ENCODE results near the gene SLC35D3. TPM values are rescaled to one million over a fixed set of nuclear protein-coding genes. Genes with fewer than 3 reads are reported as not detected.
"Not testable (repeated sequence)": the region's sequence is repeated elsewhere in the genome, so short reads cannot be mapped to it uniquely, and the experiment has no call there.

The SLC35D3 gene
- total and polyA plus RNA-seq, 8 donors: 0.09 to 2.7 (median 1.8) TPM; not detected in 1

- no peak for ATAC-seq
- DNase-seq: no peak
- H3K4me3 ChIP-seq: no peak overlapping the region
- intact Hi-C loops (cut with DNase I): no loop called here
- no peak for TF ChIP-seq CTCF (IDR thresholded peaks at IDR 0.05)
- H3K9me3 ChIP-seq: no peaks in the 10 kb centered on the region
- H3K27me3 ChIP-seq: no peaks in the 10 kb centered on the region
- H3K27ac ChIP-seq: no peak overlapping the region
- no peaks in the 10 kb centered on the region for H3K4me1 ChIP-seq
- H3K36me3 ChIP-seq: no peaks in the 10 kb centered on the region
Observed at GRCh38 chr6:136945072-136945471, 23.0 kb downstream of the SLC35D3 start.

GRCh38 chr6:136945711-136946121 lies 23.6 kb downstream of the SLC35D3 start:
- no peaks in the 10 kb centered on the region for H3K9me3 ChIP-seq
- ATAC-seq (no peak), DNase-seq (no peak)
- no peak overlapping the region for H3K4me3 ChIP-seq
- H3K4me1 ChIP-seq: no peaks in the 10 kb centered on the region
- TF ChIP-seq CTCF (IDR thresholded peaks at IDR 0.05): no peak
- intact Hi-C loops (cut with DNase I): no loop called here
- H3K27me3 ChIP-seq: no peaks in the 10 kb centered on the region
- no peak overlapping the region for H3K27ac ChIP-seq
- no peaks in the 10 kb centered on the region for H3K36me3 ChIP-seq

- no peaks in the 10 kb centered on the region for H3K36me3 ChIP-seq
- ATAC-seq: no peak
- H3K27me3 ChIP-seq: no peaks in the 10 kb centered on the region
- H3K4me1 ChIP-seq: no peaks in the 10 kb centered on the region
- H3K9me3 ChIP-seq: no peaks in the 10 kb centered on the region
- intact Hi-C loops (cut with DNase I): no loop called here
- no peak overlapping the region for H3K27ac ChIP-seq
- no peak for DNase-seq
- TF ChIP-seq CTCF (IDR thresholded peaks at IDR 0.05): no peak
- H3K4me3 ChIP-seq: no peak overlapping the region
Observed at GRCh38 chr6:136947037-136947436, 24.9 kb downstream of the SLC35D3 start.

- ATAC-seq; H3K9me3 ChIP-seq; H3K4me3 ChIP-seq; H3K27ac ChIP-seq; intact Hi-C loops (cut with DNase I); DNase-seq; H3K27me3 ChIP-seq; H3K36me3 ChIP-seq; H3K4me1 ChIP-seq: not testable (repeated sequence)
Observed at GRCh38 chr6:136949957-136950356, 27.9 kb downstream of the SLC35D3 start.

- DNase-seq (no peak), ATAC-seq (no peak)
- Histone ChIP-seq H3K27ac (no peak overlapping the region), H3K4me3 (no peak overlapping the region), H3K27me3 (no peaks in the 10 kb centered on the region), H3K4me1 (no peaks in the 10 kb centered on the region), H3K36me3 (no peaks in the 10 kb centered on the region), H3K9me3 (no peaks in the 10 kb centered on the region)
- intact Hi-C loops (cut with DNase I): no loop called here
- no peak for TF ChIP-seq CTCF (IDR thresholded peaks at IDR 0.05)
Observed at GRCh38 chr6:136950436-136951126, 28.5 kb downstream of the SLC35D3 start.
